Measurements from ENCODE around the gene SYNPO2.
"Not testable (repeated sequence)": the region's sequence is repeated elsewhere in the genome, so short reads cannot be mapped to it uniquely, and the experiment has no call there.

Gene SYNPO2

GRCh38 chr4:119032921-119033685 is 144.4 kb downstream of the SYNPO2 start:
- DNase-seq (ENCODE audit: low read depth), result no peak

DNA sequence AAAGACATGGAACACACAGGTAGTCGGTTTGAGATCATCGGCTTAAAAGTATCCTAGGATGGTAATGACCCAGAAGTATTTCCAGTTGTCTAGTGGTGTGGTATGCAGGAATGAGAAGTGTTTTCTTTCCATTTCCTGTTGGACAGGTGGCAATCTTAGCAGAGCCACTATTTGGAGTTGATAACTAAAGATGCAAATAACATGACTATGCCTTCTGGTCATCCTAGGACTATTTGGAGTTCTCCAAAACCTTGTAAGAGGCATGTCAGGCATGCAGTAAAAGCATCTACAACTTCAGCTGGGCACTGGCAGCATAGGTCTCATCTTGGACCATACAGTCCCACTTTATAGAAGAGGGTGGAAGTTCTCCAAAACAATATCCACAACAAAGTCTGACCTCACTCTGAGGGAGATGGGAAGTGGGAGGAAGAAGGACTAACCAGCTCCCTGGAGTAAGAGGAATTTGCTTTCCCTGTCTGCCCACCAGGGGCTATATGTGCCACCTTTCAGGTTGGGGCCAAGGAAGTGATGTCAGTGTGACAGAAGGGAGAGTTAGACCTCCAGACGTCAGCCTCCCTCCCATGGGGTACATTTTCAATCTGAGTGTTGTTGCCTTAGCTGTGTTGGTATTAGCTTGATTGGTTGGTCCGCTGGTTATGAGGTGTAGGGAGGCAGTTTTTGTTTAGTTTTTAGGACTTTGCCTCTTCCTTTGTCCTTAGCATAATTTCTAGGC is 145.8 kb downstream of the SYNPO2 start:
- DNase-seq (ENCODE audit: low read depth), result no peak

GRCh38 chr4:119035951-119036737 is 147.5 kb downstream of the SYNPO2 start:
- no peak for DNase-seq (ENCODE audit: low read depth)

GRCh38 chr4:119037709-119038108 is 149.1 kb downstream of the SYNPO2 start:
- DNase-seq (ENCODE audit: low read depth), result no peak

DNA sequence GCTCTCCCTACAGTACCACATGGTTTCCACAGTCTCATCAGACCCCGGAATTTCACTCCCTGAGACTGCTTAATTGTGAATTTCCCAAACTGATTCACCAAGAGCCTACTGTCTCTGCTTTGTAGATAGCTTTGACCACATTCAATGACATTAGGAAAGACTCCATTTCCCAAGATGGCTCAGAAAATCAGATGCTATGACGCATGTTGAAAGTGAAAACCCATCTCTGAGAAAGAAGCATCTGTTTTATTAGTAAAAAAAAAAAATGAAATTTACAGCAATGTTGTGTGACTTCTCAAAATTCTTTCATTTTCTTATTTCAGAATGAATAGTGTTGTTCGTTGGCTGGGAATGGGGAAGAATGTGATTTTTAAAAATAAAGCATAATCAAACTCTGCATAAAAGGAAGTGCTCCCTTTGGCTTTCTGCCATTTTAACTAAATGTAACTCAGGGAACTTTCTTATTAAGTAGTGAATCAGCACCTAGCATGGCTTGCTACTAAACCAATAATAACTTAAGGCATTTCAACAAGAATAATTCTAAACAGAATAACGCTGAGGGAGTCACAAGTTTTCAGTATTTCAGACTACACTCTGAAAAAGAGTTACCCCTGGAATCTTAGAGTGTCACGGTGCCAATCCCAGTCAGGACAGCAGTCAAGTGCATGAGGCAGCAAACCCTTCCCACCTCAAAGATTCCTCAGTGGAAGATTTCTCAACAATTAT is 149.6 kb downstream of the SYNPO2 start:
- peak; percentile 92 for DNase-seq (ENCODE audit: low read depth)

DNA sequence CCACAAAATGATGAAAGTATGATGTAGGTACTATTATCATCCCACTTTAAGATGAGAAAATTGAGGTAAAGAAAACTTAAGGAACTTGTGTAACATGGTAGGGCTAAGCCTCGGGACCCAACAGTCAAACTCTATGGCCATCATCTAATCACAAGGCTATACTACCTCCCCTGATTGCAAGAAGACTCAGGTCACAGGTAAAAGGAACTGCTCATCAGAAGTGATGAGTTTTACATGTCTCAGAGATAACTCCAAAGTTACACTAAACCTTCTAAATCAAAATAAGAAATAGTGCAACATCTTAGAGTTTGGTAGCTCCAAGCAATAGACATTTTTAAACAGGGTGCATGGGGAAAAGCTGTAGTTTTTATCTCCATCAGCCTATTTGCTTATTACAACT is 150.5 kb downstream of the SYNPO2 start:
- DNase-seq (ENCODE audit: low read depth), result no peak

DNA sequence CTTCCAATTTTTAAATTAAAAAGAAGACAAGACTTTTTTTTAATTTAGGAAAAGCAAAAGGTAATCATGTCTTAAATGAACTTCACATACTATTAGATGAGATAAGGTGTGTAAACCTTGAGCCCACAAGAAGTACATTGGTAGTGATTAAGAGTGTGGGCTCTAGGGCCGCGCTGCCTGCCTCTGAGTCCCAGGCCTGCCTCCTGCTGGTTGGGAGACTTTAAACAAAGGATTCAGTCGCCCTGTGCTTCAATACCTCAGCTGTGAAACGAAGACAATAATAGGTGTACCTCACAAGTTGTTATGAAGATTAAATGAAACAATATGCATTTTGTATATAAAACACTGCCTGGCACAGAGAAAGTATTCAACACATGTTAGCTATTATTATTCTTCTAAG is 151.1 kb downstream of the SYNPO2 start:
- DNase-seq (ENCODE audit: low read depth), result no peak

- DNase-seq (ENCODE audit: low read depth), result no peak
Observed at GRCh38 chr4:119040261-119040660, 151.6 kb downstream of the SYNPO2 start.

GRCh38 chr4:119040694-119041185 is 152.1 kb downstream of the SYNPO2 start:
- DNase-seq (ENCODE audit: low read depth), result peak; percentile 96

DNA sequence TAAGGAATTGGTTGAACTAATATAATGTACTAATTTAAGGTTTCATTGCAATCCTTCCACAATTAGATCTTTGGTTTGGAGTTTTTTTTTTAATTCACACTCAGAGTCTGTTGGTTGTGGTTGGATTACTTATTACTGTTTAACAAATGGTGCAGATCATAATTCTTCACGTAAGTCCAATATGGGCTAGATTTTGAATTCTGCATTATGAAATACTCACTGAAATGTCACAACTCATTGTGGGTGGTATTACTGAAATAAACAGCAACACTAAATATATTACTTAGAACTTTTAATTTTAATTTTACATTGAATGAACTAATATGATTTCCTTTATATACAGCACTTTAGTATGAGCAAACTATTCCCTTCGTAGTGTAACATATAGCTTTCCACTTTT is 152.7 kb downstream of the SYNPO2 start:
- DNase-seq (ENCODE audit: low read depth), result peak; percentile 48

DNA sequence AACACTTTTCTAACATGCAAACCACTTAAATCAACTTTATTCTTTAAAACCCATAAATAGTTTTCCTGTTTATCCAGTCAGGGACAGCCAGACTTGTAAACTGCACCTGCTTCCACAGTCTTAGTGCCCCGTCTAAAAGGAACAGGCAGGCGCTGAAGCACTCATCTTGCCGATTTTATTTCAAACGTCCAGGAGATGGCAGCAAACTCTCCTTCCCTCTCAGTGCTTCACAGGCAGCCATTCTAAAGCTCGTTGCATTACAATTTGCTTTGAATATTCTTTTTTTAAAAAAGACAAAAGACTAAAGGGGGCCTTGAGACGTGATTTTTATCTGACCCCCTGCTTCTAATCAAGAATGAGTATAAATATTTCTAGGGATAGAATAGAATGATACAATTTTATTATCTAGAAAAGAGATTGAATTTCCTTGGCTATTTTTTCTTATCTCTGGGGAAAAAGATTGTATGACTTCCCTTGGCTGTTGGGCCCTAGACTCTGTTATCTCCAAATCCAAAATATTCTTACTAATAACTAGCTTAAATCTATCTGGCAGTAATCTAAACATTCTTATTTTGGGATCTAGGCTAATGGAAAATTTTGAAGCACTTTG is 153.4 kb downstream of the SYNPO2 start:
- DNase-seq (ENCODE audit: low read depth), result peak; percentile 79

GRCh38 chr4:119046263-119046662 is 157.6 kb downstream of the SYNPO2 start:
- DNase-seq (ENCODE audit: low read depth), result no peak

DNA sequence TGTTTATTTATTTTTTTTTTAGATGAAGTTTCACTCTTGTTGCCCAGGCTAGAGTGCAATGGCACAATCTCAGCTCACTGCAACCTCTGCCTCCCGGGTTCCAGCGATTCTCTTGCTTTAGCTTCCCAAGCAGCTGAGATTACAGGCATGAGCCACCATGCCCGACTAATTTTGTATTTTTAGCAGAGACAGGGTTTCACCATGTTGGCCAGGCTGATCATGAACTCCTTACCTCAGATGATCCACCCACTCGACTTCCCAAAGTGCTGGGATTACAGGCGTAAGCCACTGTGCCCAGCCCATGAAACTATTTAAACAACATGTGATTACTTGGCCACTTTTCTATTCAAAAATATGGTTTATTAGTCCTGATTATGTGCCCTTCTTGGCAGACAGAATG is 158.4 kb downstream of the SYNPO2 start:
- DNase-seq (ENCODE audit: low read depth), result not testable (repeated sequence)

- peak; percentile 58 for DNase-seq (ENCODE audit: low read depth)
Observed at GRCh38 chr4:119048446-119048845, 159.8 kb downstream of the SYNPO2 start.

GRCh38 chr4:119049342-119049741 is 160.7 kb downstream of the SYNPO2 start:
- no peak for DNase-seq (ENCODE audit: low read depth)

DNA sequence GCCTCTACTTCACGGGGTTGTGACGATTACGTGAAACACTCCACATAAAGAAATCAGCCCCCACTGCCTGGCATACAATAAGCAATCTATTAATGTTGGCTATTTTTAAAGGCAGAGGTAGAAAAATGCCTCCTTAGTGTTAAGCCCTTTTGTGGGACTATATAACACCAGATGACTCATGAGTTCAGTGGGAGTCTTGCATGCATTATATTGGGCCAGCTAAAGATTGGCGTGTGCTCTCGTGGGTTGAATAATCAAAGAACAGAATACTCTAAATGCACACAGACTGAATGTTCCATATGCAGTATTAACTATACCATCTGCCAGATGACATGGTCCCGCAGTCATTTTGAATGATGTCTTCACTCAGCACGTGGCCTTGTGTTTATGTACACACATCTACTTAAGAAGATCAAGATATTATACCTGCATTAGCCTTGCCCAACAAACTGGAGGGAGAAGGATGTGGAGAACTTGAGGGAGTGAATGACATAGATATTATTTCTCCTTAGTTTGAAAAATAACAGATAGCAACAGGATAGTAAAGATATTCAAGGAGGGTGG is 162.0 kb downstream of the SYNPO2 start:
- DNase-seq (ENCODE audit: low read depth), result peak; percentile 62

DNA sequence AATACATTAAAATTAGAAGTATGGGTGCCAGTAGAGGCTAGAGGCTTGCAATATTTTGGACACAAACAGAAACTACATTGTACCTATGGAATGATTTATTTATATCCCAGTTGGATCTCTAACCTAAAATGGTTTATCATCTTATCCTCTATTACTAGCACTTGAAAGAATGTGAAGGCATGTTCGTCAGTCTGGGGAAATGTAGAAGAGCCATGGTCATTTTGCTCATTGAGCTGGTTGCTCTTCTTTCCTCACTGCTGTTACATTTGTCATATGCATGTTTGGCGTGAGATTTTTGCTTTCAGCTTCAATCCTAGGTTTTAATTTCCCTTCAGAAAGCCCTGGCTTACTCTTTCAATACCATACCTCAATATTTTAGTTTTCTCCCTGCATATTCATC is 164.6 kb downstream of the SYNPO2 start:
- no peak for DNase-seq (ENCODE audit: low read depth)

DNA sequence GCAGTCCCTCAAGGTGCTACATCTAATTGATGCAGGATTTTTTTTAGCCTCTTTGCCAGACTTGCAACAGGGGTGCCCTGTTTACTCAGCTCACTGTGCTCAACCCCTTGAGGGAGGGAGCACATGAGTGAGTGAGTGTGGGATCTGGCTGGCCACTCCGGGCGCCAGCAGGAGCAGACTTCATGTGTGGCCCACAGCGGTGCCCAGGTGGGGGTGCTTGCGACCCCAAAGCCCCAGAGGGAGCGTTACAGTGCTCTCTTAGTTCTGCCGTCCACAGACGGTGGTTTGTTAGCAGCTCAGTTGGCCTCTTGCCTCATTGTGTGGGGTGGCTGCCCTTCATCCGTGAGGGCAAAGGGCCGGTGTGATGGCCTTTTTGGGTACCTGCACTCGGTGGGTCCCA is 165.3 kb downstream of the SYNPO2 start:
- DNase-seq (ENCODE audit: low read depth), result no peak

DNA sequence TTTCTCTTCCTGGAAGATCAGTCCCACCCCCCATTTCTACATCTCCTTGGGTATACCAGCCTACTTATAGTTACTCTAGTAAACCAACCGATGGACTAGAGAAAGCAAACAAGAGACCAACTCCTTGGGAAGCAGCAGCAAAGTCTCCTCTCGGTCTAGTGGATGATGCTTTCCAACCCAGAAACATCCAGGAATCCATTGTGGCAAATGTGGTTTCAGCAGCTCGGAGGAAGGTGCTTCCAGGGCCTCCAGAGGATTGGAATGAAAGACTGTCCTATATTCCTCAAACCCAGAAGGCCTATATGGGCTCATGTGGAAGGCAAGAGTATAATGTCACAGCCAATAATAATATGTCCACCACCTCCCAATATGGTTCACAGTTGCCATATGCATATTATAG is 168.8 kb downstream of the SYNPO2 start:
- no peak for DNase-seq (ENCODE audit: low read depth)

DNA sequence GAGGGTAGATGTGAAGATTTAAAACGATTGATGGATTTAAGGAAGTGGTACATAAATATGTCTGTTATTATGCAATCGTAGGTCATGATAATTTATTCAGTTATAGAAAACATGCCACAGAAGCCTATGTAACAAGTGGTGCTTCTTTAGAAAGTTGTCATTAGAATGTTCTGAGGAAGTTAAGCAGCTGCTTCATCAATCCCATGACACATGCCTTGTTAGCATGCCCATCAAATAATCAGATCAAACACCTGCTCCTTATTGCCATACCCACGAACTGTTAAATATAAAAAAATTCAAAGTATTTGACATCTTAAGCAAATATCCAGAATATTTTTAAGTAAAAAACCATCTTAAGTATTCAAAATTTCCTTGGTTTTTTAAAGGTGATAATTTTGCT is 170.6 kb downstream of the SYNPO2 start:
- no peak for DNase-seq (ENCODE audit: low read depth)

- DNase-seq (ENCODE audit: low read depth), result not testable (repeated sequence)
Observed at GRCh38 chr4:119067125-119067524, 178.5 kb downstream of the SYNPO2 start.

Data from amniotic epithelial cell (primary cell).